H1 (cell line): Measurements from ENCODE around the gene ZBED5. TPM values are rescaled to one million over a fixed set of nuclear protein-coding genes. Genes with fewer than 3 reads are reported as not detected.

ENCODE experiments used
- JUN ChIP-seq: IDR thresholded peaks from 2 replicates; pipeline ENCODE4 v1.6.1; 2011; ENCODE audit warnings: low read depth, mild to moderate bottlenecking, improper control_type of control experiment, low read length
- polyA plus RNA-seq, 7 experiments: library from polyadenylated mRNA; depleted of rRNA in 3 of 7; stranded (reverse) in 5 of 7; unstranded in 2 of 7; fragments of >200 nt in 5 of 7; fragments of 200-250 nt in 2 of 7; gene quantifications; 1 replicate in 5 of 7; 2 replicates in 1 of 7; 4 replicates in 1 of 7; pipeline versions ENCODE4 v1.2.1 to v1.2.3, GENCODE V29; 2011 to 2013; ENCODE audit warnings: missing spikeins in 2 of 7, mixed read lengths in 2 of 7
- total RNA-seq: library from RNA; stranded (reverse); fragmentation: NEBNext Ultra II Directional; extraction: Animal tissue kit (Norgen Biotek cat#: 25700); gene quantifications from 2 replicates; pipeline ENCODE4 v1.2.1, GENCODE V29; 2021
- TF ChIP-seq, protein P1 (sequence below): IDR thresholded peaks from 2 replicates; pipeline ENCODE4 v1.6.1; 2011; ENCODE audit warnings: low read depth, mild to moderate bottlenecking, low read length; ENCODE audit not compliant: insufficient read depth

ZBED5 gene
- total and polyA plus RNA-seq, 2 of the 8 experiments (the other 6 are each of a cell fraction or from before 2014, with no cell fraction given) = 54.2 to 94.7 TPM

DNA sequence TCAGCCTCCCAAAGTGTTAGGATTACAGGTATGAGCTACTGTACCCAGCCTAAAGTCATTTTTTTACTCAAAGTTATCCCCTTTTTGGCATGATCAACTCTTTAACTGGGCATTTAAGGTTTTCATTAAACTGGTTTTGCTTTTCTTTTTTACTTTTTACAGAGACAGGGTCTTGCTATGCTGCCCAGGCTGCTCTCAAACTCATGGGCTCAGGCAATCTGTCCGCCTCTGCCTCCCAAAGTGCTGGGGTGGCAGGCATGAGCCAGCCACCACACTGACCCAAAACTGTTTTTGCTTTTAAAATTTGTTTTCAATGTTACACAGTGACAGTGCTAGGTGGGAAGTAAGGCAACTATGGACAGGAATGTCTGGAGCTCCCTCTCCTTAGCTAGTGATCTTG is 3.9 kb upstream of the ZBED5 start (continued):
- TF ChIP-seq, protein P1, sequence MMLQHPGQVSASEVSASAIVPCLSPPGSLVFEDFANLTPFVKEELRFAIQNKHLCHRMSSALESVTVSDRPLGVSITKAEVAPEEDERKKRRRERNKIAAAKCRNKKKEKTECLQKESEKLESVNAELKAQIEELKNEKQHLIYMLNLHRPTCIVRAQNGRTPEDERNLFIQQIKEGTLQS = no peak
- TF ChIP-seq JUN = no peak
